C4-2B (cell line): ENCODE results near the gene GALNT13.

ENCODE experiments used
- ZFX ChIP-seq: fragments of 450-650 bp; IDR thresholded peaks from 2 replicates; pipeline ENCODE4 v1.6.1; 2017
- TF ChIP-seq, protein P1 (sequence below): fragments of 450-650 bp; conservative IDR thresholded peaks from 2 replicates; pipeline ENCODE4 v1.5.1; 2017; ENCODE audit warnings: mild to moderate bottlenecking

GRCh38 chr2:154142480-154142879 is 270.8 kb downstream of the GALNT13 start:
- TF ChIP-seq, protein P1, sequence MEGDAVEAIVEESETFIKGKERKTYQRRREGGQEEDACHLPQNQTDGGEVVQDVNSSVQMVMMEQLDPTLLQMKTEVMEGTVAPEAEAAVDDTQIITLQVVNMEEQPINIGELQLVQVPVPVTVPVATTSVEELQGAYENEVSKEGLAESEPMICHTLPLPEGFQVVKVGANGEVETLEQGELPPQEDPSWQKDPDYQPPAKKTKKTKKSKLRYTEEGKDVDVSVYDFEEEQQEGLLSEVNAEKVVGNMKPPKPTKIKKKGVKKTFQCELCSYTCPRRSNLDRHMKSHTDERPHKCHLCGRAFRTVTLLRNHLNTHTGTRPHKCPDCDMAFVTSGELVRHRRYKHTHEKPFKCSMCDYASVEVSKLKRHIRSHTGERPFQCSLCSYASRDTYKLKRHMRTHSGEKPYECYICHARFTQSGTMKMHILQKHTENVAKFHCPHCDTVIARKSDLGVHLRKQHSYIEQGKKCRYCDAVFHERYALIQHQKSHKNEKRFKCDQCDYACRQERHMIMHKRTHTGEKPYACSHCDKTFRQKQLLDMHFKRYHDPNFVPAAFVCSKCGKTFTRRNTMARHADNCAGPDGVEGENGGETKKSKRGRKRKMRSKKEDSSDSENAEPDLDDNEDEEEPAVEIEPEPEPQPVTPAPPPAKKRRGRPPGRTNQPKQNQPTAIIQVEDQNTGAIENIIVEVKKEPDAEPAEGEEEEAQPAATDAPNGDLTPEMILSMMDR: no peak
- TF ChIP-seq ZFX: no peak
